DND-41 (cell line): Measurements from ENCODE around the gene SLC25A53.

Source experiments
- ATAC-seq: fragments of 200-7000 bp; cut with Tn5 transposase; 3 replicates; pipeline ENCODE4 v1.9.1; 2021; ENCODE audit warnings: low read depth; ENCODE audit not compliant: insufficient read depth
- DNase-seq: peaks from one replicate; pipeline ENCODE4 v3.0.0-alpha.2; 2020
- H2AFZ ChIP-seq: 2 replicates; pipeline ENCODE4 v1.6.0; 2012; ENCODE audit warnings: low read depth, low read length
- H3K27ac ChIP-seq: 2 replicates; pipeline ENCODE4 v1.5.1; 2012; ENCODE audit warnings: low read length, inconsistent platforms
- H3K27me3 ChIP-seq: fragments of 200-600 bp; sonication (generic); 2 replicates; pipeline ENCODE4 v1.6.0; 2012; ENCODE audit warnings: low read length, mild to moderate bottlenecking, inconsistent platforms; ENCODE audit not compliant: insufficient read depth, poor library complexity
- H3K36me3 ChIP-seq: 2 replicates; pipeline ENCODE4 v1.5.1; 2012; ENCODE audit warnings: low read length, inconsistent platforms; ENCODE audit not compliant: insufficient read depth
- H3K4me1 ChIP-seq: 2 replicates; pipeline ENCODE4 v1.5.1; 2012; ENCODE audit warnings: mild to moderate bottlenecking, low read length; ENCODE audit not compliant: insufficient read depth
- H3K4me2 ChIP-seq: 2 replicates; pipeline ENCODE4 v1.6.0; 2012; ENCODE audit warnings: mild to moderate bottlenecking, moderate library complexity, low read length, inconsistent platforms; ENCODE audit not compliant: insufficient read depth
- H3K4me3 ChIP-seq, 2 experiments: fragments of 200-600 bp in 1 of 2; shearing (Covaris generic) in 1 of 2; 2 replicates each; pipeline ENCODE4 v1.5.1; 2012 to 2016; ENCODE audit warnings: inconsistent platforms in 2 of 2, low read length in 2 of 2, mild to moderate bottlenecking in 2 of 2, low read depth in 1 of 2, moderate library complexity in 1 of 2
- H3K79me2 ChIP-seq: 2 replicates; pipeline ENCODE4 v1.6.0; 2012; ENCODE audit warnings: low read length, inconsistent platforms; ENCODE audit not compliant: insufficient read depth
- H3K9ac ChIP-seq: 2 replicates; pipeline ENCODE4 v1.6.0; 2012; ENCODE audit warnings: low read depth, mild to moderate bottlenecking, inconsistent platforms, low read length, moderate library complexity
- H3K9me3 ChIP-seq: 2 replicates; pipeline ENCODE4 v1.5.1; 2012; ENCODE audit warnings: low read length, moderate library complexity, mild to moderate bottlenecking, inconsistent platforms; ENCODE audit not compliant: insufficient read depth, severe bottlenecking
- H4K20me1 ChIP-seq: 2 replicates; pipeline ENCODE4 v1.6.0; 2012; ENCODE audit warnings: low read length; ENCODE audit not compliant: insufficient read depth
- CTCF ChIP-seq: IDR thresholded peaks from 2 replicates; pipeline ENCODE4 v1.5.1; 2012; ENCODE audit warnings: borderline replicate concordance, low read length, moderate library complexity, mild to moderate bottlenecking; ENCODE audit not compliant: poor library complexity, severe bottlenecking; ENCODE audit errors: extremely low read depth
- EZH2 ChIP-seq: IDR thresholded peaks from 3 replicates; pipeline ENCODE4 v1.6.1; 2012; ENCODE audit warnings: borderline replicate concordance, low read depth, mild to moderate bottlenecking, moderate library complexity, low read length, inconsistent platforms; ENCODE audit not compliant: severe bottlenecking

Gene SLC25A53

GRCh38 chrX:104108955-104109354, 47.9 kb downstream of the SLC25A53 start:
- Histone ChIP-seq H3K9me3 (no peaks in the 10 kb centered on the region), H3K36me3 (no peaks in the 10 kb centered on the region), H3K9ac (no peak overlapping the region), H3K27me3 (no peaks in the 10 kb centered on the region), H3K4me1 (no peaks in the 10 kb centered on the region), H3K4me3 (no peak overlapping the region), H2AFZ (no peak overlapping the region), H3K27ac (no peak overlapping the region), H3K4me2 (no peak overlapping the region), H4K20me1 (no peaks in the 10 kb centered on the region), H3K79me2 (no peaks in the 10 kb centered on the region)
- no peak for TF ChIP-seq CTCF
- TF ChIP-seq EZH2 = no peak
- no peak for DNase-seq
- no peak for ATAC-seq

- TF ChIP-seq CTCF = no peak
- no peak for TF ChIP-seq EZH2
- no peak overlapping the region for H3K27ac ChIP-seq
- no peak overlapping the region for H3K4me2 ChIP-seq
Observed at GRCh38 chrX:104105330-104106262, 51.2 kb downstream of the SLC25A53 start.

GRCh38 chrX:104104676-104105075, 52.1 kb downstream of the SLC25A53 start:
- no peaks in the 10 kb centered on the region for H3K79me2 ChIP-seq
- no peaks in the 10 kb centered on the region for H3K36me3 ChIP-seq
- no peaks in the 10 kb centered on the region for H3K4me1 ChIP-seq
- H3K27me3 ChIP-seq = no peaks in the 10 kb centered on the region
- no peak overlapping the region for H3K27ac ChIP-seq
- H3K9ac ChIP-seq = no peak overlapping the region
- H3K9me3 ChIP-seq = no peaks in the 10 kb centered on the region
- H3K4me2 ChIP-seq = no peak overlapping the region
- no peaks in the 10 kb centered on the region for H4K20me1 ChIP-seq
- DNase-seq (no peak), ATAC-seq (no peak)
- no peak overlapping the region for H2AFZ ChIP-seq
- no peak overlapping the region for H3K4me3 ChIP-seq
- no peak for TF ChIP-seq CTCF
- TF ChIP-seq EZH2 = no peak

More at GRCh38 chrX:104105330-104106262, 51.2 kb downstream of the SLC25A53 start:
- Histone ChIP-seq H4K20me1 (no peaks in the 10 kb centered on the region), H2AFZ (no peak overlapping the region), H3K36me3 (no peaks in the 10 kb centered on the region), H3K4me3 (no peak overlapping the region), H3K4me1 (no peaks in the 10 kb centered on the region), H3K9me3 (no peaks in the 10 kb centered on the region), H3K27me3 (no peaks in the 10 kb centered on the region), H3K79me2 (no peaks in the 10 kb centered on the region), H3K9ac (no peak overlapping the region)
- DNase-seq (no peak), ATAC-seq (no peak)
